ENCODE results near the gene CCDC157. TPM values are rescaled to one million over a fixed set of nuclear protein-coding genes. Genes with fewer than 3 reads are reported as not detected.

The CCDC157 gene
- total and polyA plus RNA-seq, 9 of the 15 experiments (the other 6 are each of a cell fraction or from before 2014, with no cell fraction given), result 0.04 to 1.3 (median 0.68) TPM

DNA sequence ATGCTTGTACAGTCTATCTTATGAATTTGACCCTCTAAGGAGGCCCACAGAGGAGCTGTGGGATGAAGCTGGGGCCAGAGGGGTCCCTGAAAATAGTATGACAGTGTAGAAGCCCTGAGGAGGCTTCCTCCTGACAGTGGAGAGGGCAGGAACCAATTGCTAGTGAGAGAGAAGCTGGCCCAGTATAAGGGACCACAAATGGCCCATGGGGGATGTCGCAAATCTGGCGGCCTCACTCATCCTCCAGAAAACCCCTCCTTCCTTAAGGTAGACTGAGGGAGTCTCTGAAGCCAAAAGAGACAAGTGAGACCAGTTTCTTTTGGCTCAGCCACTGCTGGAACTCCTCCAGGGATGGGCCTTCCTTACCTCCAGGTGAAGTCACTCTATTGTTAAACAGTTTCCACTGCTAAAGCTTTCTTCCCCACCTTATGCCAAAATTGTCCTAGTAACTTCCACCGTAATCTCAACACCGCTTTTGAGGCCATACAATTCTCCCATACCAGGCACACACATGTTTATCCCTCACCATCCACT lies 49.7 kb upstream of the CCDC157 start (continued):
- TF ChIP-seq E2F8 (IDR thresholded peaks at IDR 0.05; ENCODE audit: low read depth, partially characterized antibody) (no peak), ZBTB17 (CRISPR knock-in tag; IDR thresholded peaks at IDR 0.05) (no peak)

- WGBS (ENCODE audit: insufficient coverage, low coverage, missing lambda C conversion rate), result 68% methylated on average over 2 of the region's 2 CpGs
- DNase-seq (ENCODE audit: extremely low read depth in 1 of 4, low spot score in 3 of 4) (no peak), ATAC-seq (no peak), FAIRE-seq (no peak)
- no peaks in the 10 kb centered on the region for H3K9me1 ChIP-seq (ENCODE audit: control insufficient read depth, insufficient read depth, low read length)
- ChIA-PET POLR2A (interaction anchor here (1.9 kb wide), 1 partner anchor 13 kb away, joined by 6 read pairs; no protein-coding TSS in a partner anchor), CTCF (ENCODE audit: low intra/inter-chr PET ratio) (interaction anchor here (0.6 kb wide), 1 partner anchor 203 kb away, joined by 3 read pairs; no protein-coding TSS in a partner anchor)
- TF ChIP-seq PTRF (tag; IDR thresholded peaks at IDR 0.05), result no peak
- TF ChIP-seq ZKSCAN1 (IDR thresholded peaks at IDR 0.05; ENCODE audit: low read depth, low read length), result no peak
- no peak for TF ChIP-seq ZNF165 (CRISPR knock-in tag; IDR thresholded peaks at IDR 0.05; ENCODE audit: borderline replicate concordance)
- TF ChIP-seq ZNF347 (CRISPR knock-in tag; IDR thresholded peaks at IDR 0.05; ENCODE audit: low read depth), result no peak
- TF ChIP-seq CBX8 (IDR thresholded peaks at IDR 0.05; ENCODE audit: borderline replicate concordance, extremely low read depth, low read depth, low read length, poor library complexity, severe bottlenecking), result no peak
- no TSS peak for BruUV-seq (replicated peaks)
- H3K9me3 ChIP-seq (replicated peaks; ENCODE audit: control insufficient read depth, insufficient read depth, low read depth, low read length), result no peaks in the 10 kb centered on the region
- no peak overlapping the region for H3K4me3 ChIP-seq
- no peaks in the 10 kb centered on the region for H3K27me3 ChIP-seq (ENCODE audit: control insufficient read depth in 2 of 2, insufficient read depth in 2 of 2, low read length in 2 of 2)
- intact Hi-C loops (cut with micrococcal nuclease) (no loop called here), in situ Hi-C loops (cut with MboI) (no loop called here)
- H3K79me2 ChIP-seq (ENCODE audit: control insufficient read depth, insufficient read depth, low read length), result peaks cover 10% of the 10 kb centered on the region
- H2AFZ ChIP-seq (ENCODE audit: low read depth, low read length), result no peak overlapping the region
- peaks cover 10% of the 10 kb centered on the region; the same call in 1 of the 3 replicates for H3K36me3 ChIP-seq (ENCODE audit: control insufficient read depth, insufficient read depth, low read length)
- no peak overlapping the region for H3K9ac ChIP-seq (ENCODE audit: insufficient read depth in 1 of 2, low read depth in 2 of 2, low read length in 2 of 2)
- H3K4me2 ChIP-seq (ENCODE audit: insufficient read depth, low read length), result no peak overlapping the region
- H4K20me1 ChIP-seq (replicated peaks; ENCODE audit: control insufficient read depth, insufficient read depth, low read length), result no peaks in the 10 kb centered on the region; the same call in 1 of the 2 replicates
- H3K27ac ChIP-seq (ENCODE audit: extremely low read depth, low read depth, low read length), result no peak overlapping the region
- H3K4me1 ChIP-seq (replicated peaks in 1 of 2; ENCODE audit: control insufficient read depth in 2 of 2, insufficient read depth in 2 of 2, low read length in 2 of 2), result peaks cover 5 to 44% of the 10 kb centered on the region in 2 experiments; a peak in 4 of 5 replicates
Measured at GRCh38 chr22:30308093-30308492, 48.7 kb upstream of the CCDC157 start.
